HL-60 (cell line): ENCODE data around the gene POLE.
A peak's percentile ranks its signal among the peaks of the same experiment; 100 is the strongest.

Source experiments
- DNase-seq, 2 experiments: peaks; one replicate each; pipeline ENCODE4 v3.0.0-alpha.2; 2010 to 2020; ENCODE audit warnings: low read depth in 1 of 2, low spot score in 1 of 2
- H3K27ac ChIP-seq: fragments of 250-450 bp; sonication (Bioruptor Pico); replicated peaks from 2 replicates; pipeline ENCODE4 v1.5.1; 2020; ENCODE audit warnings: mild to moderate bottlenecking, moderate library complexity
- H3K27me3 ChIP-seq: fragments of 250-450 bp; sonication (Bioruptor Pico); 2 replicates; pipeline ENCODE4 v1.5.1; 2021; ENCODE audit warnings: mild to moderate bottlenecking, moderate library complexity; ENCODE audit not compliant: insufficient read depth, poor library complexity, severe bottlenecking
- H3K4me3 ChIP-seq: replicated peaks from 2 replicates; pipeline ENCODE4 v1.5.1; 2011; ENCODE audit warnings: mild to moderate bottlenecking, control low read depth, low read length; ENCODE audit not compliant: insufficient read depth
- CTCF ChIP-seq: IDR thresholded peaks from one replicate; pipeline ENCODE4 v1.5.1; 2011; ENCODE audit warnings: low read length, control low read depth, inconsistent platforms; ENCODE audit not compliant: insufficient read depth
- GABPA ChIP-seq: IDR thresholded peaks from 2 replicates; pipeline ENCODE4 v1.6.1; 2012; ENCODE audit warnings: low read depth
- POLR2AphosphoS5 ChIP-seq: IDR thresholded peaks from 2 replicates; pipeline ENCODE4 v1.6.1; 2012; ENCODE audit warnings: low read depth
- REST ChIP-seq: IDR thresholded peaks from 2 replicates; pipeline ENCODE4 v1.6.1; 2012; ENCODE audit warnings: low read depth; ENCODE audit not compliant: insufficient replicate concordance
- SPI1 ChIP-seq: IDR thresholded peaks from 2 replicates; pipeline ENCODE4 v1.6.1; 2012; ENCODE audit warnings: low read depth, mild to moderate bottlenecking, borderline replicate concordance

The POLE gene

GRCh38 chr12:132615579-132616038, 71.5 kb downstream of the POLE start:
- no peak for DNase-seq
- TF ChIP-seq REST: no peak
- TF ChIP-seq SPI1: no peak
- no peak for TF ChIP-seq CTCF
- no peak overlapping the region for H3K4me3 ChIP-seq
- peaks cover 20% of the 10 kb centered on the region for H3K27me3 ChIP-seq
- H3K27ac ChIP-seq: no peak overlapping the region

GRCh38 chr12:132614861-132615578, 72.1 kb downstream of the POLE start:
- peaks cover 18% of the 10 kb centered on the region for H3K27me3 ChIP-seq
- no peak overlapping the region for H3K27ac ChIP-seq
- no peak overlapping the region for H3K4me3 ChIP-seq
- TF ChIP-seq GABPA (no peak), CTCF (peak; percentile 90)
- peak; percentile 60 to 77 for DNase-seq

- Histone ChIP-seq H3K27ac (no peak overlapping the region), H3K27me3 (peaks cover 23% of the 10 kb centered on the region), H3K4me3 (no peak overlapping the region)
- DNase-seq: no peak
- TF ChIP-seq SPI1 (no peak), POLR2AphosphoS5 (no peak), REST (no peak), CTCF (no peak), GABPA (no peak)
Observed at GRCh38 chr12:132614029-132614428, 73.1 kb downstream of the POLE start.

- no peak overlapping the region for H3K27ac ChIP-seq
- TF ChIP-seq CTCF: no peak
- no peak for TF ChIP-seq SPI1
- no peak for TF ChIP-seq POLR2AphosphoS5
- no peak for TF ChIP-seq GABPA
- no peak for TF ChIP-seq REST
- DNase-seq: no peak
- H3K4me3 ChIP-seq: no peak overlapping the region
- H3K27me3 ChIP-seq: peaks cover 28% of the 10 kb centered on the region
Observed at GRCh38 chr12:132611620-132612019, 75.5 kb downstream of the POLE start.
